GM19043 (cell line): ENCODE measurements around the gene CHSY1.
A peak's percentile ranks its signal among the peaks of the same experiment; 100 is the strongest.

Experiments
- ATAC-seq: cut with Tn5 transposase; IDR thresholded peaks from one replicate; pipeline ENCODE4 v1.9.1; 2021; ENCODE audit warnings: low read depth; ENCODE audit not compliant: unreplicated experiment

CHSY1 gene

GRCh38 chr15:101158166-101159095 lies 93.4 kb downstream of the CHSY1 start:
- no peak for ATAC-seq

GRCh38 chr15:101157721-101158120 lies 94.1 kb downstream of the CHSY1 start:
- no peak for ATAC-seq

GRCh38 chr15:101156509-101157159 lies 95.2 kb downstream of the CHSY1 start:
- peak; percentile 86 for ATAC-seq

- ATAC-seq: no peak
Observed at GRCh38 chr15:101156061-101156460, 95.8 kb downstream of the CHSY1 start.

- ATAC-seq: no peak
Observed at GRCh38 chr15:101153801-101154656, 97.8 kb downstream of the CHSY1 start.

- no peak for ATAC-seq
Observed at GRCh38 chr15:101152914-101153313, 98.9 kb downstream of the CHSY1 start.

GRCh38 chr15:101151288-101151687 lies 100.6 kb downstream of the CHSY1 start:
- ATAC-seq: no peak

- ATAC-seq: no peak
Observed at GRCh38 chr15:101150723-101151040, 101.2 kb downstream of the CHSY1 start.

GRCh38 chr15:101149864-101150722 lies 101.8 kb downstream of the CHSY1 start:
- ATAC-seq: no peak

GRCh38 chr15:101148881-101149664 lies 102.8 kb downstream of the CHSY1 start:
- ATAC-seq: no peak

GRCh38 chr15:101148166-101148880 lies 103.5 kb downstream of the CHSY1 start:
- no peak for ATAC-seq

GRCh38 chr15:101147181-101147580 lies 104.7 kb downstream of the CHSY1 start:
- no peak for ATAC-seq

- ATAC-seq: no peak
Observed at GRCh38 chr15:101146118-101146702, 105.6 kb downstream of the CHSY1 start.

GRCh38 chr15:101145362-101145761 lies 106.5 kb downstream of the CHSY1 start:
- ATAC-seq: no peak

GRCh38 chr15:101143321-101143720 lies 108.5 kb downstream of the CHSY1 start:
- ATAC-seq: no peak

GRCh38 chr15:101142711-101143110 lies 109.1 kb downstream of the CHSY1 start:
- ATAC-seq: no peak

- no peak for ATAC-seq
Observed at GRCh38 chr15:101141926-101142527, 109.8 kb downstream of the CHSY1 start.

GRCh38 chr15:101140697-101141065 lies 111.2 kb downstream of the CHSY1 start:
- no peak for ATAC-seq
